HG03039 (cell line): ENCODE results near the gene SLC51B.
"Not testable (repeated sequence)": the region's sequence is repeated elsewhere in the genome, so short reads cannot be mapped to it uniquely, and the experiment has no call there.

Experiments
- ATAC-seq: cut with Tn5 transposase; IDR thresholded peaks from one replicate; pipeline ENCODE4 v1.9.1; 2021; ENCODE audit warnings: mild to moderate bottlenecking, moderate library complexity; ENCODE audit not compliant: unreplicated experiment

The SLC51B gene

GRCh38 chr15:65062726-65063125 is 17.5 kb downstream of the SLC51B start:
- no peak for ATAC-seq

- ATAC-seq, result no peak
Measured at GRCh38 chr15:65066001-65066634, 20.9 kb downstream of the SLC51B start.

- ATAC-seq, result no peak
Measured at GRCh38 chr15:65066635-65067316, 21.6 kb downstream of the SLC51B start.

- ATAC-seq, result no peak
Measured at GRCh38 chr15:65067317-65067644, 22.1 kb downstream of the SLC51B start.

- no peak for ATAC-seq
Measured at GRCh38 chr15:65067645-65068402, 22.6 kb downstream of the SLC51B start, which contains the start of gene RASL12. Gene RASL12 (minus strand): TSS chr15:65067991. CDS start chr15:65067835, 156 bp downstream.

GRCh38 chr15:65068403-65068788 is 23.2 kb downstream of the SLC51B start:
- ATAC-seq, result no peak

- ATAC-seq, result no peak
Measured at GRCh38 chr15:65069179-65069578, 24.0 kb downstream of the SLC51B start.

- no peak for ATAC-seq
Measured at GRCh38 chr15:65069779-65070546, 24.8 kb downstream of the SLC51B start.

- ATAC-seq, result no peak
Measured at GRCh38 chr15:65071381-65071811, 26.2 kb downstream of the SLC51B start.

GRCh38 chr15:65072027-65072426 is 26.8 kb downstream of the SLC51B start:
- ATAC-seq, result no peak

GRCh38 chr15:65072617-65073016 is 27.4 kb downstream of the SLC51B start:
- no peak for ATAC-seq

- ATAC-seq, result not testable (repeated sequence)
Measured at GRCh38 chr15:65074946-65075345, 29.8 kb downstream of the SLC51B start.

GRCh38 chr15:65075607-65076395 is 30.6 kb downstream of the SLC51B start:
- not testable (repeated sequence) for ATAC-seq

GRCh38 chr15:65076486-65077290 is 31.5 kb downstream of the SLC51B start, which contains the start of gene KBTBD13:
Gene KBTBD13 (plus strand): TSS chr15:65076746. CDS start chr15:65076816, 70 bp downstream.
- no peak for ATAC-seq

GRCh38 chr15:65077291-65077980 is 32.2 kb downstream of the SLC51B start:
- no peak for ATAC-seq

GRCh38 chr15:65077981-65078352 is 32.8 kb downstream of the SLC51B start:
- no peak for ATAC-seq

- ATAC-seq, result no peak
Measured at GRCh38 chr15:65079580-65079979, 34.4 kb downstream of the SLC51B start.

GRCh38 chr15:65081270-65081669 is 36.1 kb downstream of the SLC51B start:
- ATAC-seq, result no peak

- no peak for ATAC-seq
Measured at GRCh38 chr15:65081758-65082157, 36.6 kb downstream of the SLC51B start.
